GM23338 (cell line): Measurements from ENCODE around the gene RIC3. TPM values are rescaled to one million over a fixed set of nuclear protein-coding genes. Genes with fewer than 3 reads are reported as not detected.

Source experiments
- ATAC-seq: fragments of 200-7000 bp; cut with Tn5 transposase; 3 replicates; pipeline ENCODE4 v1.9.1; 2020
- DNase-seq: peaks from one replicate; pipeline ENCODE4 v3.0.0-alpha.2; 2015; ENCODE audit warnings: low spot score
- H2AFZ ChIP-seq: fragments of 200-600 bp; sonication (generic); 2 replicates; pipeline ENCODE4 v1.8.0; 2016; ENCODE audit warnings: antibody characterized with exemption, mild to moderate bottlenecking, moderate library complexity
- H3F3A ChIP-seq: fragments of 200-600 bp; sonication (generic); replicated peaks from 2 replicates; pipeline ENCODE4 v1.8.0; 2017; ENCODE audit warnings: antibody characterized with exemption, mixed run types, low read depth
- H3K27ac ChIP-seq: fragments of 200-600 bp; sonication (generic); 2 replicates; pipeline ENCODE4 v1.6.1; 2016; ENCODE audit warnings: low read depth
- H3K27me3 ChIP-seq: fragments of 200-600 bp; sonication (generic); 2 replicates; pipeline ENCODE4 v1.8.0; 2016; ENCODE audit warnings: mild to moderate bottlenecking, mixed run types, moderate library complexity; ENCODE audit not compliant: insufficient read depth
- H3K36me3 ChIP-seq: fragments of 200-600 bp; sonication (generic); 2 replicates; pipeline ENCODE4 v1.8.0; 2016; ENCODE audit warnings: mild to moderate bottlenecking; ENCODE audit not compliant: insufficient read depth
- H3K4me1 ChIP-seq: fragments of 200-600 bp; sonication (generic); 2 replicates; pipeline ENCODE4 v1.8.0; 2016; ENCODE audit warnings: mild to moderate bottlenecking, moderate library complexity; ENCODE audit not compliant: insufficient read depth
- H3K4me2 ChIP-seq: fragments of 200-600 bp; sonication (generic); 2 replicates; pipeline ENCODE4 v1.7.1; 2017; ENCODE audit warnings: mixed run types
- H3K4me3 ChIP-seq: fragments of 200-600 bp; sonication (generic); 2 replicates; pipeline ENCODE4 v1.6.1; 2016; ENCODE audit warnings: mixed run types
- H3K79me2 ChIP-seq: fragments of 200-600 bp; sonication (generic); replicated peaks from 2 replicates; pipeline ENCODE4 v1.8.0; 2017; ENCODE audit warnings: mild to moderate bottlenecking; ENCODE audit not compliant: insufficient read depth
- H3K9me2 ChIP-seq: fragments of 200-600 bp; sonication (generic); 2 replicates; pipeline ENCODE4 v1.8.0; 2017; ENCODE audit not compliant: insufficient read depth
- H4K20me1 ChIP-seq: fragments of 200-600 bp; sonication (generic); replicated peaks from 2 replicates; pipeline ENCODE4 v1.8.0; 2017; ENCODE audit warnings: mild to moderate bottlenecking; ENCODE audit not compliant: insufficient read depth
- H3K27ac Mint-ChIP-seq: 2 replicates; pipeline ENCODE4 v1.8.0; 2020; ENCODE audit warnings: inconsistent platforms, mild to moderate bottlenecking, moderate library complexity, mixed read lengths
- H3K27me3 Mint-ChIP-seq: 3 replicates; pipeline ENCODE4 v1.8.0; 2022; ENCODE audit warnings: low read depth, mild to moderate bottlenecking, moderate library complexity, mixed read lengths, inconsistent platforms; ENCODE audit not compliant: insufficient read depth, poor library complexity
- H3K36me3 Mint-ChIP-seq: 3 replicates; pipeline ENCODE4 v1.8.0; 2021; ENCODE audit warnings: low read depth, mild to moderate bottlenecking, inconsistent platforms, moderate library complexity, mixed read lengths
- H3K4me1 Mint-ChIP-seq: 3 replicates; pipeline ENCODE4 v1.8.0; 2020; ENCODE audit warnings: mild to moderate bottlenecking, inconsistent platforms, mixed read lengths
- H3K4me3 Mint-ChIP-seq: 3 replicates; pipeline ENCODE4 v1.8.0; 2021; ENCODE audit warnings: moderate library complexity, mild to moderate bottlenecking, inconsistent platforms, mixed read lengths
- H3K9me3 Mint-ChIP-seq: 3 replicates; pipeline ENCODE4 v1.8.0; 2020; ENCODE audit warnings: moderate library complexity, mild to moderate bottlenecking, inconsistent platforms, mixed read lengths
- CREB1 ChIP-seq: fragments of 250-450 bp; sonication (Bioruptor Pico); IDR thresholded peaks from 2 replicates; pipeline ENCODE4 v1.5.0; 2020; ENCODE audit warnings: low read depth, mild to moderate bottlenecking, moderate library complexity
- CTCF ChIP-seq, 2 experiments: fragments of 200-600 bp in 1 of 2; sonication (generic) in 1 of 2; conservative IDR thresholded peaks; 2 replicates each; pipeline versions ENCODE4 v1.5.1 to v1.6.1; 2016 to 2017; ENCODE audit warnings: antibody characterized with exemption in 2 of 2, low read depth in 2 of 2, mild to moderate bottlenecking in 2 of 2, moderate library complexity in 1 of 2
- EZH2 ChIP-seq: fragments of 200-600 bp; sonication (generic); IDR thresholded peaks from one replicate; pipeline ENCODE4 v1.8.0; 2017; ENCODE audit warnings: antibody characterized with exemption, mild to moderate bottlenecking, low read depth; ENCODE audit not compliant: unreplicated experiment
- EZH2phosphoT487 ChIP-seq: fragments of 200-600 bp; sonication (generic); IDR thresholded peaks from one replicate; pipeline ENCODE4 v1.8.1; 2018; ENCODE audit warnings: antibody characterized with exemption; ENCODE audit not compliant: unreplicated experiment
- JUNB ChIP-seq: IDR thresholded peaks from one replicate; pipeline ENCODE4 v1.6.1; 2016; ENCODE audit warnings: antibody characterized with exemption; ENCODE audit not compliant: unreplicated experiment
- REST ChIP-seq: IDR thresholded peaks from one replicate; pipeline ENCODE4 v1.6.1; 2018; ENCODE audit warnings: antibody characterized with exemption; ENCODE audit not compliant: unreplicated experiment
- STAT1 ChIP-seq: IDR thresholded peaks from one replicate; pipeline ENCODE4 v1.6.1; 2016; ENCODE audit warnings: antibody characterized with exemption; ENCODE audit not compliant: unreplicated experiment
- ZNF114 ChIP-seq: fragments of 250-450 bp; sonication (Bioruptor Pico); IDR thresholded peaks from 2 replicates; pipeline ENCODE4 v1.5.0; 2020; ENCODE audit warnings: mild to moderate bottlenecking, moderate library complexity
- ZNF331 ChIP-seq: fragments of 250-450 bp; sonication (Bioruptor Pico); IDR thresholded peaks from 2 replicates; pipeline ENCODE4 v1.5.0; 2020; ENCODE audit warnings: low read depth, mild to moderate bottlenecking, moderate library complexity
- ZNF462 ChIP-seq: fragments of 250-450 bp; sonication (Bioruptor Pico); IDR thresholded peaks from 2 replicates; pipeline ENCODE4 v1.5.0; 2020; ENCODE audit warnings: mild to moderate bottlenecking, moderate library complexity
- polyA plus RNA-seq: library from polyadenylated mRNA; unstranded; fragments of >200 nt; fragmentation: Nextera tagmentation; extraction: Ambion mirVana; gene quantifications from 2 replicates; pipeline ENCODE4 v1.2.1, GENCODE V29; 2016
- total RNA-seq: library from RNA; depleted of rRNA; stranded (reverse); fragments of >200 nt; shearing (Covaris generic); gene quantifications from 2 replicates; pipeline ENCODE4 v1.2.3, GENCODE V29; 2014
- TF ChIP-seq, protein P1 (sequence below): IDR thresholded peaks from 2 replicates; pipeline ENCODE4 v1.6.1; 2016; ENCODE audit warnings: antibody characterized with exemption

RIC3 gene
- total and polyA plus RNA-seq, 2 experiments from 2014 or later = 17.8 to 21.3 TPM

DNA sequence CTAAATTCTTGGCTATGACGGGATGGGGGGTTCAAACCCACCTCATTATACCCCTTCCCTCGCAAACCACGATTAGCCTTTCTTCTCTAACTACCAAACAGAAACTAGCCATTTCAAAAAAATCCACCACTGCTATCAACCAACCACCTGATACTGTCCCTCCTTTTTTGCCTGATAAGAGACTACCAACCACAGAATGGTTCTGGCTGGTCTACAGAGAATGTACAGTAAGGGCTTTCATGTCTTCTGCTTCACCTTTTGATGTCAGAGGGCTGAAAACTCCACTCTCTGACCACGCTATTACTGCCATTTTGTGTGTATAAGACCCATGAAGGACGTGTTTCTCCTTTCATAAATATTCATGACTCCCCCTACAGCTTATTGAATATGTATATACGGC lies 19.1 kb downstream of the RIC3 start:
- Histone ChIP-seq H3K4me3 (no peak overlapping the region), H3K4me1 (peaks cover 34% of the 10 kb centered on the region), H3K36me3 (no peaks in the 10 kb centered on the region), H3K4me2 (no peak overlapping the region), H2AFZ (no peak overlapping the region), H3K79me2 (peaks cover 24% of the 10 kb centered on the region), H3K27ac (no peak overlapping the region), H3F3A (no peaks in the 10 kb centered on the region), H3K9me2 (no peaks in the 10 kb centered on the region), H4K20me1 (0 out of 2 replicates have a peak, but pooled peaks cover 3% of the 10 kb centered on the region), H3K27me3 (no peaks in the 10 kb centered on the region)
- H3K36me3 Mint-ChIP-seq = peaks cover 15% of the 10 kb centered on the region; the same call in 2 of the 3 replicates
- TF ChIP-seq CREB1 (no peak), EZH2phosphoT487 (no peak), ZNF114 (no peak), ZNF331 (no peak), JUNB (no peak), CTCF (conservative IDR thresholded peaks at IDR 0.05; ENCODE audit: low read depth in 2 of 2) (no peak), ZNF462 (CRISPR knock-in tag) (no peak), STAT1 (no peak), EZH2 (no peak), REST (no peak)
- TF ChIP-seq, protein P1, sequence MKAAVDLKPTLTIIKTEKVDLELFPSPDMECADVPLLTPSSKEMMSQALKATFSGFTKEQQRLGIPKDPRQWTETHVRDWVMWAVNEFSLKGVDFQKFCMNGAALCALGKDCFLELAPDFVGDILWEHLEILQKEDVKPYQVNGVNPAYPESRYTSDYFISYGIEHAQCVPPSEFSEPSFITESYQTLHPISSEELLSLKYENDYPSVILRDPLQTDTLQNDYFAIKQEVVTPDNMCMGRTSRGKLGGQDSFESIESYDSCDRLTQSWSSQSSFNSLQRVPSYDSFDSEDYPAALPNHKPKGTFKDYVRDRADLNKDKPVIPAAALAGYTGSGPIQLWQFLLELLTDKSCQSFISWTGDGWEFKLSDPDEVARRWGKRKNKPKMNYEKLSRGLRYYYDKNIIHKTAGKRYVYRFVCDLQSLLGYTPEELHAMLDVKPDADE = no peak
- H3K4me1 Mint-ChIP-seq = peaks cover 28% of the 10 kb centered on the region
- H3K27me3 Mint-ChIP-seq = no peaks in the 10 kb centered on the region
- no peak for ATAC-seq
- peaks cover 4% of the 10 kb centered on the region; the same call in 2 of the 3 replicates for H3K9me3 Mint-ChIP-seq
- no peak for DNase-seq
- H3K4me3 Mint-ChIP-seq = no peak overlapping the region
- no peak overlapping the region for H3K27ac Mint-ChIP-seq
